HG02981 (cell line): ENCODE data around the gene ARHGEF3.
"Not testable (repeated sequence)": the region's sequence is repeated elsewhere in the genome, so short reads cannot be mapped to it uniquely, and the experiment has no call there.

Source experiments
- ATAC-seq: cut with Tn5 transposase; IDR thresholded peaks from one replicate; pipeline ENCODE4 v1.9.1; 2021; ENCODE audit warnings: mild to moderate bottlenecking, moderate library complexity; ENCODE audit not compliant: unreplicated experiment

ARHGEF3 gene

DNA sequence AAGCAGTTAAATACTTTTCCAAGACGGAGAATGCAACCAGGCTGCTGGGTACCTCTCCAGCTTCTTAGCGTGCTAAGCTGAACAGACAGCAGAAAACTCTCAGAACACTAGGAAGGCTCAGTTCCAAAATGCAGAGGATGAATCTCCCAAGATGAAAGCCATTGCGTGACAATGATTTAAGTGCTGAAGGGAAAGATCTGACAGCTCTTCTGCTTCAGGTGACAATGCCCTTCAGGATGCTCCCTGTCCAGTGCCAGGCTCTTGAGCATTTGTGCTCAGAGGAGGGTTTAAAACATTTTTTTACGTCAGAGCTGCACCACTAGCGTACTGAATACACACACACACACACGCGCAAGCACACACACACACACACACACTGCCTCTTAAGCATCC, 26.3 kb downstream of the ARHGEF3 start:
- ATAC-seq, result no peak

DNA sequence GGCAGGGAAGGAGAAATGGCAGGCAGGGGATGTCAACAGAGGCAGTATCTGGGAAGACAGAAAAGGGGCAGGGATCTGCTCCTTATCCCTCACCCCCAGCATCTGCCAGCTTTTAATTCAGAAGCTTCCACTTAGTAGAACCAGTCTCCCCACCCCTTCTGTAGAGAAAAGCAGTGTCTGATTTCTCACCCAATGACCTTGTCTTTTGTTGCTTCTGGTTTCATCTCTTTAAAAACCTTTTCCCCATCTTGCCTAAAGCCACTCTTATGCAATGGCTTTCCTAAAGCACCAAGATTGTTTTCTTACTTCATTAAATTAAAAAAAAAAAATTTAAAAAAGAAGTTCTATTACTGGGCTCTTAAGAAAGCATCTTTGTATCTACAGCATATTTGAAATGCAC, 27.8 kb downstream of the ARHGEF3 start:
- no peak for ATAC-seq

DNA sequence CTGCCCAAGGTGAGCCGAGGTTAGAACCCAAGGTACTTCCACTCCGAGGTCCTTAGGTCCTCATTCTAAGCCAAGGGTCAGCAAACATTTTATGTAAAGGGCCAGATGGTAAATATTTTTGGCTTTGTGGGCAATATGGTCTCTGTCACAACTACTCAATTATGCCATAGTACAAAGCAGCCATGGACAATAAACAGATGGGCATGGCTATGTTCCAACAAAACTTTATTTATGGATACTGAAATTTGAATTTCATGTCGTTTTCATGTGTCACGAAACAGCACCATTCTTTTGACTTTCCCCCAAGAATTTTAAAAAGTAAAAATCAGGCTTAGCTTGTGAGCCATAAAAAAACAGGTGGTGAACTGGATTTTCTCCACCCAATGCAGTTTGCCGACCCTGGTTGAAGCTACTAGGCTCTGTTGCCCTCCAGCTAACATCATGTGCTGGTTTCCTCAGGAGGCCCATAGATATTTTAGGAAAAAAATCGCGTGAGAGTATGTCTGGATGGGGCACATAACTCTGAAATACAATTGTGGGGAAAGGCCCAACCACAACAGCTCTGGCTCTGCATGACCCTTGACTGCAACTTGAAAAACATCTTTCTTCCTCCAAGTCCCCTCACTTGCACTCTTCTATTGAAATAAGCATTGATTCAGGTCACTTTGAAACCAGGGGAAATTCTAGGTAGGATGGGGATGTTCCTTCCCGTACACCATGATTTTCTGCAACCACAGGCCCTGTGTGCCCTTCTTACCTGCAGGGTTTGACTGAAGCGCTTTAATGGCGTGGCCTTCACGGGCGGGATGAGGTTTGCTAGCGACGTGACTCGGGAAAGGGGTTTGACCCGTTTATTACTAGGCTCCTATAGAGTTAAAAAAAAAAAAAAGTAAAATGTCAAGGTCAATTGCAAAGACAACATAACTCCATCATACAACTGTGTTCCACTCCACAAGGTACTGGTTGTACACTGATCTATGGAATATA, 28.5 kb downstream of the ARHGEF3 start:
- no peak for ATAC-seq

DNA sequence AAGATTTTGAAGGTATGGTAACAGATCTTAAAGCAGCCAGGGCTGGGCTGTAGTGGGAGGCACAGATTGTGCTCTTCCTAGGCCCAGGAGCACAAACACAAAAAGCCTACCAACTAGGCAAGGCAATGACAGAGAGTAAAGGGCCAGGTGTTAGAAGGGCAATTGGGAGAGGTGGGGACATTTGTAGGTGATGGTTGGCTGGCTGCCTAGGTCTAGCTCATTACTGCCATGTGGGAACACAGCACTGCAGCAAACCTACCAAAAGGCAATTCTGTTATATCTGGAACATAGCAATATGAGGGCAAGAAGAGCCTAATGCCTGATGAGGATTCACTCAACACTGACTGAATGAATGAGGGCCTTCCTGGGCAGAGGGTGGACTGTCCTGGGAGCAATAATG, 30.4 kb downstream of the ARHGEF3 start:
- ATAC-seq, result no peak

DNA sequence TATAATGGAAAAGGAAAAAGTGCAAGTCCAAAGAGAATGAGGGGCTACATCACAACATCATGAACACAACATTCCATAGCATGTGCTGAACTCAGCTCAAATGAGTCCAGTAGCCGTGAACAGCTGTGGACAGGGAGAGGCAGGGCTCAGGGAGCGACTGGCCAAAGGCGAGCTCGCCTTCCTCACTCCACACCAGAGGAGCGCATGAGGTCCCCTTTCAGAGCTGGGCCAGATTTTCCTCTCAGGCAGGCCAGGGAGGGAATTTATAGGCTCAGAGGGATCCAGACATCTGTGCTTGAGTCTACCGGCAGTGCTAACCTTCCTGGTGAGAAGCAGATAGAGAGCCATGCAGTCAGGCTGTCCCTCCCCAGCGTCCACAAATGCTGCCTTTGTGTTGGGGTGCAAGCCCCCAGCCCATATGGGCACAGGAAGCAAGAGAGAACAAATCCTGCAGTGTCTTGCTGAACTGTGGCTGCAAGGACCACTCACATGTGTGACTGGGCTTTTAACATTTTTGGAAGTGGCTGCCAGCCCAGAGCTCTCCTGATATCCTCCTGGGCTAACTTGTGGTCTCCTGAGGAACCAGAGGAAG, 32.5 kb downstream of the ARHGEF3 start:
- no peak for ATAC-seq

GRCh38 chr3:56764904-56765547, 36.7 kb downstream of the ARHGEF3 start:
- ATAC-seq, result no peak

DNA sequence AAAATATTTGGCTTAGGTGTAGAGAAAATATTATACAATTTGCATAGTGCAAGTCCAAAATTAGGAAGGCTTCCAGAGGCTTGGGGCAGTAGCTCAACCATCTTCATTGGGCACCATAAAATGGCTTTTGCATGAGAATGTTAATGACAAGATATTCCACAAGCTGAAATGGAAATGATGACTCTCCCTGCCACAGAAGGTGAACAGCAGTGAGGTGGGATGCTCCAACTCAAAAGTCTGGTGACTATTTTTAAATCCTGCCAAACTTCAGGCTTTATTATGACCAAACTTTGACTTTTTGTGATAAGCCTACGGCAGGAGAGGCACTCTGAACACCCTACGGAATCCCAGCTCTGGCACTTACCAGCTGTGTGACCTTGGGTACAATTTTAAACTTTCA, 37.6 kb downstream of the ARHGEF3 start:
- no peak for ATAC-seq

- ATAC-seq, result no peak
Measured at GRCh38 chr3:56763233-56763632, 38.5 kb downstream of the ARHGEF3 start.

GRCh38 chr3:56762718-56763117, 39.0 kb downstream of the ARHGEF3 start:
- ATAC-seq, result no peak

DNA sequence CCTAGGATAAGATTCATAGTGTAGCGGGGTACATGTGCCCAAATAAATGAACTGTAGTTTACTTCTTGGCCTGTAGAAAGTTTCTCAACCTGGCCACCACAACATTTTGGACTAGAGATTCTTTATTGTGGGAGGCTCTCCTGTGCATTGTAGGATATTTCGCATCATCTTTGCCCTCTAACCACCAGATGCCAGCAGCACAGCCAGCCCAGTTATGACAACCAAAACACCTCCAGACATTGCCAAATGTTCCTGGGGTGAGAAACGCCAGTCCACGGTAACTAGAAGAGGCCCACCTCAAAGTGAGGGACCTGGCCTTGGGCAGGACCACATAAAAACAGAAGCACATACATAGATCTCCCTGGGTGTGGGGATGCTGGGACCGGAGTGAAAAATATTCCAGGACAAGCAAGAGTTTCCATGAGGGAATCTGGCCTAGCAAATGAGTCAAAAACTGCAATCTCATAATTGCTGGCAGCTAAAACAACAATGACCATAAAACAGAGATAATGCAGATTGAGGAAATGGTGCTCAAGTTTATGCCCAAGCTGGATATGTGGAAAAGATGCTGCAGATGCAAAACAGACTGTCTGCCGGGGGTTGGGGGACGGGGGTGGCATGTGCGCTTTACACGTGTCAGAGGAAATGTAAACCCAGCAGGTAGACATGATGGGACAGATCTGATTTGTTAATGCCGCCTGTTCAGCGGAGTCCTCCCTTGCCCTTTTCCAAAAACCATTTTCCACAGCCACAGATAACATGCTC, 39.7 kb downstream of the ARHGEF3 start:
- no peak for ATAC-seq

DNA sequence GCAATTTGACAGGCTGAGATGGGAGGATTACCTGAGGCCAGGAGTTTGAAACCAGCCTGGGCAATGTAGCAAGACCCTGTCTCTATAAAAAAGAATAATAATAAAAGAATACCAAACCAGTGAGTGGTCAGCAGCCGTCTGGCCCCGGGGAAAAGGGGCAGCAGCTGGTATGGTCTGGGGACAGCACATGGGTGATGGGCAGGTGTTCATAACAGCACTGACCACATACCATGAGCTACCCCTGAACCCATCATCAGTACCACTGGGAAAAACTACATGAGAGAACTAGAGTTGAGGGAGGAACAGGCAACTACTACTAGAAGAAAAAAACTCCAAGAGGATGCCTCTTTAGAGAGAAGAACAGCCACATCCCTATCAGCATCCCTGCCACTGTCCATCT, 40.7 kb downstream of the ARHGEF3 start:
- ATAC-seq, result no peak

GRCh38 chr3:56759532-56759931, 42.2 kb downstream of the ARHGEF3 start:
- ATAC-seq, result no peak

- peak; percentile 76 for ATAC-seq
Measured at GRCh38 chr3:56758539-56758981, 43.2 kb downstream of the ARHGEF3 start.

- ATAC-seq, result not testable (repeated sequence)
Measured at GRCh38 chr3:56758042-56758441, 43.7 kb downstream of the ARHGEF3 start.

- no peak for ATAC-seq
Measured at GRCh38 chr3:56754741-56755417, 46.9 kb downstream of the ARHGEF3 start.

DNA sequence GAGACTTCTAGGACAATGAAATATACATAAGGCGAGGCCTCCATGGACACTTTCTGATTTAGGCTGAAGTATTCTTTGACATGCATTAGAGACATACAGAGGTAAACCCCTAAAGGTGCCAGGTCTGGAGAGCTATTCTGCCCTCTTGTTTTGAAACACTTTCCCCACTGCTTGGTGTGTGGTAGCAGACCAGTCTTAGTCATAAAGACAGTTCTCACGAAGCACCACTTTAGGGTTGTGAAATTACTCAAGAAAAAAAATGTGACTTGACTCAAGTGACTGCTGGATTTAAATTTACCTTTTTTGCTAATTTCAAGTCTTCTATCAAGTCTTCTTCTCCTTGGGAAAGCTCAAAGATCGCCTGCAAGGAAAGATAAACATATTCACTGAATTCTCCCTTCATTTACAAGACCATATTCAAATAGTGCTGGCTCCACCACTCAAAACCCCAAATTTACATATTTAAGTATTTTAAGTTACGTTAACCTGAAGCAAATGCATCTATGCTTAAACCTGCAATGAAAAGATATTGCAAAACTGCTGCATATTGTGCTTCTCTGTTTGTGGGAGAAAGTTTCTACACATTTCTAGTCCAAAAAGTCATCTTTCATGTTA, 48.4 kb downstream of the ARHGEF3 start:
- peak; percentile 86 for ATAC-seq

DNA sequence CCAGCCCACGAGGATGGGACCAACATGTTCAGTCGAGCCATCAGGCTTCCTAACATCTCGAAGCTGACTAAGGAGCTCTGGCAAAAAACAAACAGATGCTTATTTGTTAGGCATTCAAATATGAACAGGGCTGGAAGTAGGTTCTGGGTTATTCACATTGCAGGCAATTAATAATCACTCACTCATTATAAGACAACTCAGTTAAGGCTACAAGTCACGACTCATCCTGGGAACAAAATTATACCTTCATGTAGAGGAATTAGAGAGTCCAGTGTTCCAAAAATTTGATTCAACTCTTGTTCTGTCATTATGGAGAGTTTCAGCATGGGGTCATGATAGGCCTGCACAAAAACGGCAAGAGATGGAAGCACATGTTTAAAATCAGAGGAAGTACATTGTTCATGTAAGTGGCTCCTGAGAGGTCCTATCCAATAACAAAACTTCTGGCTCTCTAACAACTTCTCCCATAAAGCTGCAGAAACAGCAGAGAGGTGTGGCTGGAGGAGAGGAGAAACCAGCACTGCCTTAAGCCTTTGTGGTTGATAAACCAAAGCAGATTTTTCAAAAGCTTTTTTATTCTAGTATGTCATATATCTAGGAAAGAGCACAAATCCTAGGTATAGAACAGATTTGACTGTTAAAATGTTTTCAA, 50.6 kb downstream of the ARHGEF3 start:
- no peak for ATAC-seq

GRCh38 chr3:56748663-56749231, 53.0 kb downstream of the ARHGEF3 start:
- ATAC-seq, result no peak

- ATAC-seq, result no peak
Measured at GRCh38 chr3:56747150-56747549, 54.6 kb downstream of the ARHGEF3 start.
